Measurements from ENCODE around the gene PXK. TPM values are rescaled to one million over a fixed set of nuclear protein-coding genes. Genes with fewer than 3 reads are reported as not detected.

PXK gene
- total and polyA plus RNA-seq, 4 donors, result 6.8 to 32.6 (median 16.4) TPM

GRCh38 chr3:58350627-58351013, 17.9 kb downstream of the PXK start:
- DNase-seq, result no peak
- H3K27ac ChIP-seq (ENCODE audit: low read depth in 1 of 2, low read length in 2 of 2), result no peak overlapping the region
- H3K4me3 ChIP-seq (ENCODE audit: low read length in 2 of 2), result no peak overlapping the region
- no peak for ATAC-seq (ENCODE audit: low FRiP score)
- no peaks in the 10 kb centered on the region for H3K27me3 ChIP-seq (ENCODE audit: control insufficient read depth in 1 of 2, insufficient read depth in 2 of 2, low read length in 1 of 2)
- no peaks in the 10 kb centered on the region for H3K9me3 ChIP-seq (ENCODE audit: control insufficient read depth, low read length)
- no peaks in the 10 kb centered on the region for H3K36me3 ChIP-seq (ENCODE audit: control insufficient read depth in 1 of 2, insufficient read depth in 2 of 2, low read length in 1 of 2)
- intact Hi-C loops (cut with DNase I), result no loop called here
- H3K4me1 ChIP-seq (ENCODE audit: control insufficient read depth in 1 of 2, insufficient read depth in 2 of 2, low read length in 2 of 2), result no peaks in the 10 kb centered on the region
- WGBS, 2 donors, result 97% methylated on average over 2 of the region's 2 CpGs

- no peak overlapping the region for H3K27ac ChIP-seq (ENCODE audit: low read depth in 1 of 2, low read length in 2 of 2)
- intact Hi-C loops (cut with DNase I), result no loop called here
- 81 to 83% methylated on average over 3 of the region's 3 CpGs for WGBS, 2 donors
- no peak overlapping the region for H3K4me3 ChIP-seq (ENCODE audit: low read length in 2 of 2)
- DNase-seq (no peak), ATAC-seq (ENCODE audit: low FRiP score) (no peak)
- H3K27me3 ChIP-seq (ENCODE audit: control insufficient read depth in 1 of 2, insufficient read depth in 2 of 2, low read length in 1 of 2), result no peaks in the 10 kb centered on the region
- H3K36me3 ChIP-seq (ENCODE audit: control insufficient read depth in 1 of 2, insufficient read depth in 2 of 2, low read length in 1 of 2), result no peaks in the 10 kb centered on the region
- H3K4me1 ChIP-seq (ENCODE audit: control insufficient read depth in 1 of 2, insufficient read depth in 2 of 2, low read length in 2 of 2), result no peaks in the 10 kb centered on the region
- no peaks in the 10 kb centered on the region for H3K9me3 ChIP-seq (ENCODE audit: control insufficient read depth, low read length)
Observed at GRCh38 chr3:58351920-58352319, 19.2 kb downstream of the PXK start.

- 91% methylated on average over 6 of the region's 6 CpGs for WGBS, 2 donors
- intact Hi-C loops (cut with DNase I), result no loop called here
Observed at GRCh38 chr3:58352626-58353025, 19.9 kb downstream of the PXK start.

GRCh38 chr3:58353722-58354553, 21.2 kb downstream of the PXK start:
- no peak for ATAC-seq (ENCODE audit: low FRiP score)
- intact Hi-C loops (cut with DNase I), result no loop called here

More at GRCh38 chr3:58352626-58353025, 19.9 kb downstream of the PXK start:
- no peaks in the 10 kb centered on the region for H3K36me3 ChIP-seq (ENCODE audit: control insufficient read depth in 1 of 2, insufficient read depth in 2 of 2, low read length in 1 of 2)
- no peaks in the 10 kb centered on the region for H3K27me3 ChIP-seq (ENCODE audit: control insufficient read depth in 1 of 2, insufficient read depth in 2 of 2, low read length in 1 of 2)
- H3K9me3 ChIP-seq (ENCODE audit: control insufficient read depth, low read length), result no peaks in the 10 kb centered on the region
- ATAC-seq (ENCODE audit: low FRiP score) (no peak), DNase-seq (no peak)
- H3K4me3 ChIP-seq (ENCODE audit: low read length in 2 of 2), result no peak overlapping the region
- H3K27ac ChIP-seq (ENCODE audit: low read depth in 1 of 2, low read length in 2 of 2), result no peak overlapping the region
- H3K4me1 ChIP-seq (ENCODE audit: control insufficient read depth in 1 of 2, insufficient read depth in 2 of 2, low read length in 2 of 2), result no peaks in the 10 kb centered on the region

GRCh38 chr3:58355179-58355578, 22.5 kb downstream of the PXK start:
- H3K27ac ChIP-seq (ENCODE audit: low read depth in 1 of 2, low read length in 2 of 2), result no peak overlapping the region
- no peaks in the 10 kb centered on the region for H3K4me1 ChIP-seq (ENCODE audit: control insufficient read depth in 1 of 2, insufficient read depth in 2 of 2, low read length in 2 of 2)
- ATAC-seq (ENCODE audit: low FRiP score), result no peak
- H3K36me3 ChIP-seq (ENCODE audit: control insufficient read depth in 1 of 2, insufficient read depth in 2 of 2, low read length in 1 of 2), result no peaks in the 10 kb centered on the region
- H3K4me3 ChIP-seq (ENCODE audit: low read length in 2 of 2), result no peak overlapping the region
- intact Hi-C loops (cut with DNase I), result no loop called here
- no peak for DNase-seq
- H3K9me3 ChIP-seq (ENCODE audit: control insufficient read depth, low read length), result no peaks in the 10 kb centered on the region
- H3K27me3 ChIP-seq (ENCODE audit: control insufficient read depth in 1 of 2, insufficient read depth in 2 of 2, low read length in 1 of 2), result no peaks in the 10 kb centered on the region
- WGBS, 2 donors, result 92 to 93% methylated on average over 8 of the region's 8 CpGs

More at GRCh38 chr3:58353722-58354553, 21.2 kb downstream of the PXK start:
- no peaks in the 10 kb centered on the region for H3K36me3 ChIP-seq (ENCODE audit: control insufficient read depth in 1 of 2, insufficient read depth in 2 of 2, low read length in 1 of 2)
- no peaks in the 10 kb centered on the region for H3K4me1 ChIP-seq (ENCODE audit: control insufficient read depth in 1 of 2, insufficient read depth in 2 of 2, low read length in 2 of 2)
- no peak for DNase-seq
- 91% methylated on average over 8 of the region's 8 CpGs for WGBS, 2 donors
- H3K4me3 ChIP-seq (ENCODE audit: low read length in 2 of 2), result no peak overlapping the region
- no peak overlapping the region for H3K27ac ChIP-seq (ENCODE audit: low read depth in 1 of 2, low read length in 2 of 2)
- H3K27me3 ChIP-seq (ENCODE audit: control insufficient read depth in 1 of 2, insufficient read depth in 2 of 2, low read length in 1 of 2), result no peaks in the 10 kb centered on the region
- H3K9me3 ChIP-seq (ENCODE audit: control insufficient read depth, low read length), result no peaks in the 10 kb centered on the region

GRCh38 chr3:58356054-58356453, 23.4 kb downstream of the PXK start:
- H3K4me3 ChIP-seq (ENCODE audit: low read length in 2 of 2), result no peak overlapping the region
- no peak for DNase-seq
- H3K4me1 ChIP-seq (ENCODE audit: control insufficient read depth in 1 of 2, insufficient read depth in 2 of 2, low read length in 2 of 2), result no peaks in the 10 kb centered on the region
- no peaks in the 10 kb centered on the region for H3K36me3 ChIP-seq (ENCODE audit: control insufficient read depth in 1 of 2, insufficient read depth in 2 of 2, low read length in 1 of 2)
- 44 to 49% methylated on average over 4 of the region's 4 CpGs for WGBS, 2 donors
- ATAC-seq (ENCODE audit: low FRiP score), result no peak
- no peak overlapping the region for H3K27ac ChIP-seq (ENCODE audit: low read depth in 1 of 2, low read length in 2 of 2)
- H3K9me3 ChIP-seq (ENCODE audit: control insufficient read depth, low read length), result no peaks in the 10 kb centered on the region
- intact Hi-C loops (cut with DNase I), result no loop called here
- no peaks in the 10 kb centered on the region for H3K27me3 ChIP-seq (ENCODE audit: control insufficient read depth in 1 of 2, insufficient read depth in 2 of 2, low read length in 1 of 2)

GRCh38 chr3:58357402-58357801, 24.7 kb downstream of the PXK start:
- no peak for ATAC-seq (ENCODE audit: low FRiP score)
- WGBS, 2 donors, result 95% methylated on average over 3 of the region's 3 CpGs
- no peaks in the 10 kb centered on the region for H3K27me3 ChIP-seq (ENCODE audit: control insufficient read depth in 1 of 2, insufficient read depth in 2 of 2, low read length in 1 of 2)
- DNase-seq, result no peak
- no peaks in the 10 kb centered on the region for H3K9me3 ChIP-seq (ENCODE audit: control insufficient read depth, low read length)
- H3K4me1 ChIP-seq (ENCODE audit: control insufficient read depth in 1 of 2, insufficient read depth in 2 of 2, low read length in 2 of 2), result no peaks in the 10 kb centered on the region
- intact Hi-C loops (cut with DNase I), result no loop called here
- H3K36me3 ChIP-seq (ENCODE audit: control insufficient read depth in 1 of 2, insufficient read depth in 2 of 2, low read length in 1 of 2), result no peaks in the 10 kb centered on the region
- no peak overlapping the region for H3K27ac ChIP-seq (ENCODE audit: low read depth in 1 of 2, low read length in 2 of 2)
- H3K4me3 ChIP-seq (ENCODE audit: low read length in 2 of 2), result no peak overlapping the region

GRCh38 chr3:58358092-58358491, 25.4 kb downstream of the PXK start:
- Histone ChIP-seq H3K27me3 (ENCODE audit: control insufficient read depth in 1 of 2, insufficient read depth in 2 of 2, low read length in 1 of 2) (no peaks in the 10 kb centered on the region), H3K27ac (ENCODE audit: low read depth in 1 of 2, low read length in 2 of 2) (no peak overlapping the region), H3K36me3 (ENCODE audit: control insufficient read depth in 1 of 2, insufficient read depth in 2 of 2, low read length in 1 of 2) (no peaks in the 10 kb centered on the region), H3K4me1 (ENCODE audit: control insufficient read depth in 1 of 2, insufficient read depth in 2 of 2, low read length in 2 of 2) (no peaks in the 10 kb centered on the region), H3K9me3 (ENCODE audit: control insufficient read depth, low read length) (no peaks in the 10 kb centered on the region), H3K4me3 (ENCODE audit: low read length in 2 of 2) (no peak overlapping the region)
- 95 to 97% methylated on average over 3 of the region's 3 CpGs for WGBS, 2 donors
- ATAC-seq (ENCODE audit: low FRiP score) (no peak), DNase-seq (no peak)
- intact Hi-C loops (cut with DNase I), result no loop called here

- no peaks in the 10 kb centered on the region for H3K27me3 ChIP-seq (ENCODE audit: control insufficient read depth in 1 of 2, insufficient read depth in 2 of 2, low read length in 1 of 2)
- ATAC-seq (ENCODE audit: low FRiP score), result no peak
- H3K9me3 ChIP-seq (ENCODE audit: control insufficient read depth, low read length), result no peaks in the 10 kb centered on the region
- no peak overlapping the region for H3K4me3 ChIP-seq (ENCODE audit: low read length in 2 of 2)
- no peaks in the 10 kb centered on the region for H3K36me3 ChIP-seq (ENCODE audit: control insufficient read depth in 1 of 2, insufficient read depth in 2 of 2, low read length in 1 of 2)
- no peaks in the 10 kb centered on the region for H3K4me1 ChIP-seq (ENCODE audit: control insufficient read depth in 1 of 2, insufficient read depth in 2 of 2, low read length in 2 of 2)
- WGBS, 2 donors, result 90 to 91% methylated on average over 4 of the region's 4 CpGs
- intact Hi-C loops (cut with DNase I), result no loop called here
- H3K27ac ChIP-seq (ENCODE audit: low read depth in 1 of 2, low read length in 2 of 2), result no peak overlapping the region
- no peak for DNase-seq
Observed at GRCh38 chr3:58358808-58359207, 26.1 kb downstream of the PXK start.
